Activated CD8-positive, alpha-beta memory T cell treated with anti-CD3 and anti-CD28 coated beads for 36 hours (primary cell): ENCODE measurements around the gene PDZD2. TPM values are rescaled to one million over a fixed set of nuclear protein-coding genes. Genes with fewer than 3 reads are reported as not detected.

Source experiments
- CTCF ChIA-PET: fragments of 350-600 bp; sonication (Branson Sonifier 250); formaldehyde crosslinking; loops from one replicate; lab custom pipeline; 2021; ENCODE audit warnings: antibody characterized with exemption; lab: Charles Lee
- POLR2A ChIA-PET: fragments of 350-600 bp; sonication (Branson Sonifier 250); formaldehyde crosslinking; loops from one replicate; lab custom pipeline; 2021; ENCODE audit warnings: antibody characterized with exemption; lab: Charles Lee
- total RNA-seq, 2 experiments: library from RNA; stranded (reverse); gene quantifications; one replicate each; pipeline ENCODE4 v1.2.3, GENCODE V29; 2021

Gene PDZD2
- total RNA-seq, 2 experiments from 2014 or later = 0.63 TPM; not detected in 1

DNA sequence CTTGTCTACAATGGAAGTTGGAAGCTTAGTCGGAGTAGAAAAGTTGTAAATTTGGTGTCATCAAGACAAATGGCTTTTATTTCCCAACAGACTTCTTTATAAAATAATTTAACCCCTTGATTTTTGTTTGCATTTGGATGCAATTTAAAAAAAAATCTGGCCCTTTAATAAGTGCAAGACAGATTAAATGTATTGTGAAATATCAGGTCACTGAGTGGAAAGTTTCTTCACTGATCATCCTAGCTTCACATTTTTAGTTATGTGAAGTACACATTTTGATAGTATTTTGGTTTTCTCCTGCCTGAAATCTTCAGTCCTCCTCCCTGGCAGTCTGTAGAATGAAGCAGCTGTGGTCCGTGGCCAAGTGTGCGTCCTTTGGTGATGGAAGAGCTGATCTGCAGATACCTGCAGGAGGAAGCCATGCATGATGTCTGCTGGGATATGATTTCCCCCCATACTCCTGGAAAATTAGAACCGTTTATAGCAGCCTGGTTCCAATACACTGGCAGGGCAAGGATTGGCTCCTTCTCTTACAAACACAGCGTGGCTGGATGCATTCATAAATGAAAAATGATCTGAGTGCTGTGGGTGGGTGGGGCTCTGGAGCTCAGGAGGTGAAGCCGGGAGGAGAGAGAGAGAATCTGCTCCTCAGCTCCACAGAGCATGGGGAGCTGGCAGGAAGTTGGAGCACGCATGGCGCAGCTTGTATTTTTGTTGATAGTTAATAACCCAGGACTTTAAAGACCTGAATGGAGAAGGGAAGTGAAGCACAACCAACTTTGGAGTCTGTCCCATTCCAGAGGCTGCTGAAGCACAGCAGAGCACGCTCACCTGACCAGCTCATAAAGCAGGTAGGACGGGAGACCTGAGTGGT lies 296.8 kb downstream of the PDZD2 start:
- ChIA-PET CTCF (no interaction called here), POLR2A (no interaction called here)

DNA sequence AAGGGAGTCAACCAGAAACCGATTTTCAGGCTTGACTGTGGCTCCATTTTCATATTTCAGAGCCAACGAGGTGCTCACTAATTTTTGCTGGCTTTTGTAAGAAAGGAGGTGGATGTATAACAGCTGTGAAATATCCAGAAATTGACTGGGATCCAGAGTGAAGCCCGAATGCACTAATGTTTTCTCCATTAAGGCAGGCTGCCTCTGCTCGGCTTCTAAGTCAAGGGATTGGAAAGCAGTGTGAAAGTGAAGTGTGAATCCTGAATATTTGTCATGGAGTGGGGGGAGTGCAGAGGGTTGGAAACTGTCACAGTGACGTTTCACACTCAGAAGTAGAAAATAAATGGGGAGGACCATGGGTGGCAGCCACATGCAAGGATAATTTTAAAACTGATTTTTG lies 297.8 kb downstream of the PDZD2 start:
- ChIA-PET CTCF (no interaction called here), POLR2A (no interaction called here)

DNA sequence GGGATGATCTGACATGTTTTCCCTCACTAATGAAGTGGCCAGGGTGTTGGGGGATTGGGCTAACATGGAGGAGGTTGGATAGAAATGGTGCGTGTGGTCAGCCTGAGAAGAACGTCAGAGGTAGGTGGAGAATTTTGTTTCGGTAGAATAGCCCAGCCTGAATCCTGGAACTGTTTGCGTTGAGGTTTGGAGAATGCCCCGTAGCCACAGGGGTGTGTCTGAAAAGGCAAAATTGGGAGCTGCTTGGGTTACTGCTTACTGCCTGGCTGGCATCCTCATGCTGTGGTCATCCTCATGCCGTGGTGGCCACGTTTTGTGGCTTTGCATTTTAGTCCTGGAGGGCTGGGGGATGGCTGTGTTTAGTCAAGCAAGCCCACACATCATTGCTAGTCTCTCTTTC lies 298.3 kb downstream of the PDZD2 start:
- POLR2A ChIA-PET = no interaction called here
- CTCF ChIA-PET = no interaction called here

DNA sequence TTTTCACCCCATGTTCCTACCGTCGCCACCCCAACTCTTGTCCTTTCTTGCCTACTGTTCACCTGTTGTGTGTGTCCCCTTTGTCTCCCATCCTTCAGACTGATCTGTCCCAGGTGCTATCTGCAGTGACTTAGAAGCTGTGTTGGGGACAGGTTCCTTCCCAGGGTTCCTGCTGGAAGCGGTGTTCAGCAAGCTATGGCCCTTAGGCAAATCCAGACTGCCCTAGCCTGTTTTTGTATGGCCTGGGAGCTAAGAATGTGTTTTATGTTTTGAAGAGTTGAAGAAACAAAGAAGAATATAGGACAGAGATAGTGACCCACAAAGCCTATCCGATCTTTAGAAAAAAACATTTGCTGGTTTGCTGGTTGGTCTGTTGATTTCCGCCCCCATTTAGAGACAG lies 298.8 kb downstream of the PDZD2 start:
- ChIA-PET CTCF (no interaction called here), POLR2A (no interaction called here)

DNA sequence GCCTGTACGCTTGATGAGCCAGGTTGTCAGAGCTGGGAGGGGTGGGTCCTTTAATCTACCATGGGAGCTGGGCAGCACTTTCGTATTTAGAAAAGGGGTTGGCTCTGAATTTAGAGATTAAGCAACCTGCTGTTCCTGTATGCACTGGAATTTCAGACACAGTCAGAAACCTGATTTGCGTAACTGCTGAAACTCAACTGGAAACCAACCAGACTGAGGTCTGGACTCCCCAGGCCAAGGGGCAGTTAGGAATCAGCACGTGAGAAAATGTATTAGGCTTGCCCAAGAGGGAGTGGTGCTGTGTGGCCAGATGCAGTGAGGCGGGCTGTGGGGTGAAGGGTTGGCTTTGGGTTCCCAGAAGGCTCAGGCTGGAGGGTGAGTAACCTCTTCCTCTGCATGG lies 300.2 kb downstream of the PDZD2 start:
- POLR2A ChIA-PET = no interaction called here
- CTCF ChIA-PET = no interaction called here

DNA sequence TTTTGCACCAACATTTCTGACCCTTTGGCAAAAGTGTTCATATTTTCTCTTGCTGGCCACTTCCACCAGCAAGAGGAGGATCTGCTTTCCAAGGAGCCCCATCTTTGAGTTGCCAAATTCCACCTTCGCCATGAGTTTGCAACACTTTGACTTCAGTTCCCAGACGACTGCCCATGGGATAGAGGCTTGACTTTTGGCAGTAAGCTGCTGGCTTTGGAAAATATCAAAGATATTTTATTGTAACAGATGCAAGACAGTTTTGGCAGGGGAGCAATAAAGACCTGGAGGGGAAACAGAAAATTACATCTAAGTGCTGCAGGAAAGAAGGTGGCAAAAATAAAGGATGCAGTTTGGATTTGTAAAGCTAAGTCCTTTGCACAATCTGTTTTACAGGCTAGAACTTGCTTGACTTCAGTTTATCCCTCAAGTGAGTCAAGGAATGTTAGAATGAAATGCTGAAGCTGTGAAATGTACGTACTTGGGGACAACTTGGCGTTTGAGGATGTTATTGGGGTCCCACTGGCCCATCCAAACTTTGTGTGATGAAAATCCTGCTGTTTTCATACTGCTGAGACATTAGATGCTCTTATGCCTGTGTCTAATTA lies 302.3 kb downstream of the PDZD2 start:
- CTCF ChIA-PET = no interaction called here

DNA sequence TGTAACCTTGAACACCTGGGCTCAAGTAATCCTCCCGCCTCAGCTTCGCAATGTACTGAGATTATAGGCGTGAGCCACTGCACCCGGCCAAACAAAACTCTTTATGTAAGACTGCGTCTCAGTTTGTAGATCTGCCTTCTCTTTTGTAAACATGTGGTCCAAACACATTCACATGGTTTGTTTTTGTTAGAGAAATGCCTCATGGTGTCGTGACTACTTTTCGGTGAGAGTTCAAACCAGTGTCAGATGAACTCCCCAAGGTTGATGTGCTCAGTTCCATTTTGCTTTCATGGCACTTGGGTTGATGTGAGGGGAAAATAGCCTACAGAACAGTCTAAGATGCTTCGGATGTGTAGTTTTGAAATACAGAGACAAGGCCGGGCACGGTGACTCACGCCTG lies 303.6 kb downstream of the PDZD2 start:
- CTCF ChIA-PET = no interaction called here
- POLR2A ChIA-PET = no interaction called here

More for the DNA sequence above, 302.3 kb downstream of the PDZD2 start:
- POLR2A ChIA-PET = no interaction called here

DNA sequence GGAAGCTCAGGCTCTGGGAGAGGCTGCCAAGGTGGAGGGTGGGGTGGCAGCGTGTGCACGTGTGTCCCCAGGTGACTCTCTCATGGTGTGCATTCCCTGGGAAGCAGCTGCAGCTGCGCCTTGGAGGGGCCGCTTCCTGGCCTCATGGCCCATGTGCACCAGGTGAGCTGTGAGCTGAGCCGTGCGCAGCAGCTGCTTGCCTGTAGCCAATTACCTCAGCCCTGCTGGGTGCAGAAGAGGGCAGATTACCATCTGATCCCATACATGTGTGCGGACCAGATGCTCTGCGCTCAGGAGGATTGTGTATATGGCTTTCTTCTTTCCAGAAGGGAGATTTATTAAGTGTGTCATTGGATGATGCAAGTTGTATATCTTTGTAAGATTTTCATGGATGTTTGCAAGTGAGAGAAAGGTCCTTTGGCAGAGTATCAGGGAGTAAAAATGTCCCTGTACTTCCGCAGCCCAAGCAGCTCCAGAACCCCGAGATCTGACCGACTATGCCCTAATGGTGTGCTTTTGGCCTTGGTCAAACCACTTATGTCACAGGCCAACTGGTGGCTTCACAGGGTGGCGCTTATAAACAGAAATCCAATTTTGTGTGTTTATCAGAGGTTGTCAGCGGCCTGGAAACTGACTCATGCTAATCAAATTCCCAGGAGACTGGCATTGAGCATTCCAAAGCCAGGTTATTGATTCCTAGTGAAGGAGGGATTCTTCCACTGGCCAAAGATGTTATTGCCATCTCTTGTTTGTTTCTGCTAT lies 305.9 kb downstream of the PDZD2 start:
- CTCF ChIA-PET = no interaction called here

DNA sequence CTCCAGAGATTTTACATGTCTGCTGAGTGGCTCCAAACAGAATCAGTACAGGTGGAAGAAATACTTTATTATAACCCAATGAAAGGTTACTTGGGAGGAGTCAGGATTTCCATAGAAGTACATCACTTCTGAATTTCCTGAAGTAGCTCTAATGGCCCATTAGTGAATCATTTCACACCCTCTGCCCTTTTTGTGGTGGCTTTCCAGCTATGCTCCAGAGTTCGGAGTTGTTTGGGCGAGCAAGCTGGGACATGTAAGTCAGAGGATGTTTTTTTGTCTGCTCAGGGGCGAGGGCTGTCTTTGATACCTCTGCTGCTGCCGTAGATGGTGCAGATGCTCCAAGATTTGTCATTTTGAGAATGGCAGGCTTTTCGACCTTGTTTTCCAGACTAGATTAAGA lies 309.1 kb downstream of the PDZD2 start:
- POLR2A ChIA-PET = no interaction called here
- CTCF ChIA-PET = no interaction called here

More for the DNA sequence above, 305.9 kb downstream of the PDZD2 start:
- POLR2A ChIA-PET = no interaction called here

DNA sequence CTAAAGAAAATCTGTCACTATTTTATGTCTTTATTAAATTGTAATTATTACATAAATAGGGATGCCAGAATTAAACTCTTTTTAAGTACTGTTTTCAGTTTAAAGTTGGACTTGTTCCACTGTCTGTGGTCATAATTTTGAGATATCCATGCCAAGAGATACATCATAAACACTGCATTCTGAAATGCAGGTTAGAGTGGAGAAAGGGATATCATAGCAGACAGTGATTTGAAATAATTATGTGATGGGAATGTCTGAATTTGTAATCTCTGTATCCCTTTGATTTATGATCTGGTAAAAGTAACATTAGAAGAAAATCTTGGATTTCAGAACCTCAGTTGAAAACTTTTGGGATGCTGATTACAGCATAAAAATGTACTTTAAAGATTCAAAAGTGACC lies 313.1 kb downstream of the PDZD2 start:
- POLR2A ChIA-PET = no interaction called here
- CTCF ChIA-PET = no interaction called here

DNA sequence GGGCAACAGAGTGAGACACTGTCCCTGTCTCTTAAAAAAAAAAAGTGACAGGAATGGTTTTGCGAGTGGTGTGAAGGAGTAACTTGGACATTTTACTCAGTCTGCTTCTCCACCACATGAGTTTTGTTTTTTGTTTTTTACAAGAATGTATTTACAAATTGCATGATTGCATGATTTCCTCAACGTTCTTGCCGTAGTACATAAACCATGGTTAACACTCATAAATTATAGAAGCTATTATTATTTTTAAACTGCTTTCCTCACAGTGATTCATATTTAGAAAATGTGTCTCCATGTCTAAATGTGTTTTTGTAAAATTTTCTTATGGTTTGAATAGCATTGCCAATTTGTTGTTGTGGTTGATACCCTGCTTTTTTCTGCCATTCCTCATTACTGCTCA lies 315.2 kb downstream of the PDZD2 start:
- ChIA-PET CTCF (no interaction called here), POLR2A (no interaction called here)

DNA sequence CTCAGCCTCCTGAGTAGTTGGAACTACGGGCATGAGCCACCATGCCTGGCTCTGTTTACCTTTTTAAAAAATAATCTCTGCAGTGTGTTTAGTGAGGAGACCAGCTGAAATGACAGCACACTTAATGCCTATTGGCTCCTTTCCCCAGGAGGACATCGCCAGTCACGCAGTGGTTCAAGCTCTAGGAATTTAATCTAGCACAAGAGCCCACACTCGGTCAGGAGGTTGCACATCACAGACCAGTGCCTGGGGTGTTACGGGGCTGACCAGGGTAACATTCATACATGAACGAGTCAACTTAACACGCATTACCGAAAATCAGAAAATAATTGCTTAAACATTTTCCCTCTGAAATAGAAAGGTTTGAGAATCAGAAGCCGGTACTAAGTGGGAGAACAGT lies 318.2 kb downstream of the PDZD2 start:
- POLR2A ChIA-PET = interaction anchor here (0.6 kb wide), 1 partner anchor 181 kb away, joined by 4 read pairs; no protein-coding TSS in a partner anchor
- CTCF ChIA-PET = no interaction called here

DNA sequence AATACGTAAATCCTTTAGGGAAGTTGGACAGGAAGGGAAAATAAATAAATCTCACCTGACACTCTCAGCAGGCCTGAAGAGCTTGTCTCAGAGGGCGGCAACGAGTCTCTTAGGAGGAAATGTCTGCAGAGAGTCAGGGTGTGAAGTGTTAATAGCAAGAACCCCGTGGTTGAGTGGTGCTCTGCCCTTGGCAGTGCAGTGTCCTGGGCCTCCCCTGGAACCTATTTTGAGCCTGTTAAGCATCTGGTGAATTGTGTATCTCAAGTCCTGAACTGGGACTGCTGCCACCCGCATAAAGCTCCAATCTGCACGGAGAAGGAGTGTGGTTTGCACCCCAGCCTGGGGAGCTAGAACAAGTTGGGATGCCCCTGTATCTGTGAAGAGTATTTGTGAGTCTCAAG lies 323.4 kb downstream of the PDZD2 start:
- CTCF ChIA-PET = no interaction called here
- POLR2A ChIA-PET = no interaction called here

DNA sequence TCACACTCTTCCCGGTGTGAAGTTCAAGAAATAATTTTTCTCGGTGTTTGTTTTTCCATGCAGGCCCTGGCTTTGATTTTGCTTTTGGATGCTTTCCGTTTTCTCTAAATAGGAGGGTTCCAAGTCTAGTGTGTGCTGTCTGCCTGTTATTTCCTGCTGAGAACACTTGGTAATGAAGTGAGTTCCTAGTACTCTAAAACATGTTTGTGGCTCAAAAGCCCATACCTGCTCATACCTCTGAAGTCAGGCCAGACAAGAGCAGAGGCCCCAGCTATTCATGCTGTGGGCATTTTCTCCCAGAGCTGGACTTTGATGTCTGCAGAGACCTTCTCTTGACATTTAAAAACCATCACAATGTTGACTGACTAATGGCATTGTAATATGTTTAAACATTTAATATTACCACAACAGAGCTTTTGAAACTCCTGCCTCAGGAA lies 324.0 kb downstream of the PDZD2 start:
- POLR2A ChIA-PET = no interaction called here
- CTCF ChIA-PET = no interaction called here

DNA sequence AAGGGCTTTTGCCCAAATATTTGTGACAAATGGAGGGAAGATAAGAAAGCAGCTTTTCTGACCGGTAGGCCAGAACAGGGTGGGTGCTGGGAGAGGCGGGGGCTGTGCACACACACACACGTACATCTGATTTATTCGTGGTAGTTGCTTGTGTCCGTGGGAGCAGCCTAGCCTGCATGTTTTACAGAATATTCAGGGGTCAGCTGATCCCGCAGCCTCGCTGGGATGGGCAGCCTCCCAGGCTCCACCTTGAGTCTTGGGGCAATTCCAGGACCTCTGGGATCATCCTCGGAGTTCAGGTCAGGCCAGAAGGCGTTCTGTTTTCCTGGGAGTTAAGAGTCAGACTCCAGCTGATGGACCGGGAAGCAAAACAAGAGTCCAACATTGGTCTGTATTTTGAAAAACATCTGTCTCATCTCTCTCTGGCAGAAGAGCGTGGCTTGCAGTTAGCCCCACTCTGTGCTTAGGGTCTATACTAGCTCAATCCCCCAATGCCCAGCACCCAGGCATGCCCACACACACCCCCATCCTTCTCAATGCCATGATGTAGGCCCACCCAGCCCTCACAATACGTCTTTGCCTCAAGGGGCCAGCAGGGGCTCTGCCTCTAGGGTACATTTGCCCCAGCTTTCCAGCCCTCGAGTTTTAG lies 324.6 kb downstream of the PDZD2 start:
- ChIA-PET CTCF (no interaction called here), POLR2A (no interaction called here)

DNA sequence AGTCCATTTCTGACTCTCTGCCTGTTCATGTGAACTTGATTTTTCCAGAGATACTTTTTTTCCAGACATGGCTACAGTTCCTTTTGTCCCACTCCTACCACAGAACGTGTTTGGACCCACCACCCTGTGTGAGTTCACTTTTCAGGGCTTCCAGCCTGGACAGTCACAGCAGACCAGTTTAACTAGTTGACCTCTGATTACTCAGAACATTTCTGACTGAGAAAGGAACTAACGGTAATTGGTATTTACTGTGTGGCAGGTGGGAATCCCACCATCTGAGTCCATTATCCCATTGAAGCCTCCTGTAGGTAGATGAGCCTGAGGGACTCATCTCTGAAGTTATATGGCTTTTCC lies 325.1 kb downstream of the PDZD2 start:
- POLR2A ChIA-PET = no interaction called here
- CTCF ChIA-PET = no interaction called here

DNA sequence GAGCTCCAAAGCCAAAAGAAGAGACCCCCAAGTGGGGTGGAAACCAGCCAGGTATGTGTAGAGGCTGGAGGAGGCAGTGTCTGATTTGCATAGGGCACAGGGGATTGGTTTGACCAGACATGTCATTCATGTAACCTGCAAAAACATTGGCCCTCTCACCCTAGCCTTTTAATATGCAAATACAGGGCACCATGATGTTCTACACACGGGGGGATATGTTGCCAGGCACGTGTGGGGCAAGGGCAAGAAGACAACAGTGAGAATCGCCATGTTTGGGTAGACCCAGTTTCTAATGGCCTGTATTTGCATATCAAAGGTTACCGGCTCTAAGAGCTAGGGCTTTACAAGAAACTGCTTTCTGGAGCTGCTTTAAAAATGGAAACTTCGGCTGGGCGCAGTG lies 326.3 kb downstream of the PDZD2 start:
- ChIA-PET CTCF (no interaction called here), POLR2A (no interaction called here)

DNA sequence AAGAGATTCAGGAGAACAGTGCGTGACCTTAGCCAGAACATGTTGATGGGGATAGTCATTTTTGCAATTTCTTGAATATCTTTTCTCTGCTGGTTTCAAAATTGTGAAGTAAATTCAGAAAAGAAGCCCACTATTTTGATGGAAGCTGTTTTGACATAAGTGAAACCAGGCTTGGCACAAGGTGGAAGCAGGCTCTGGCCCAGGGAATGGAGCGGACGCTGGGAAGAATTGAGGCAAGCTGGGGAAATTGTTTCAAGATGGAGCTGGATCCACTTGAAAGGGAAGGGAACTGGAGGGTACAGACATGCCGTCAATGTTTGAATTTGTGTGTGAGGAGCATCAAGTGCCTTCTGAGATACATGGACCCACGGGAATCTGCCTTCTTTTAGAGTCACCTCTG lies 328.0 kb downstream of the PDZD2 start:
- CTCF ChIA-PET = no interaction called here
- POLR2A ChIA-PET = no interaction called here

DNA sequence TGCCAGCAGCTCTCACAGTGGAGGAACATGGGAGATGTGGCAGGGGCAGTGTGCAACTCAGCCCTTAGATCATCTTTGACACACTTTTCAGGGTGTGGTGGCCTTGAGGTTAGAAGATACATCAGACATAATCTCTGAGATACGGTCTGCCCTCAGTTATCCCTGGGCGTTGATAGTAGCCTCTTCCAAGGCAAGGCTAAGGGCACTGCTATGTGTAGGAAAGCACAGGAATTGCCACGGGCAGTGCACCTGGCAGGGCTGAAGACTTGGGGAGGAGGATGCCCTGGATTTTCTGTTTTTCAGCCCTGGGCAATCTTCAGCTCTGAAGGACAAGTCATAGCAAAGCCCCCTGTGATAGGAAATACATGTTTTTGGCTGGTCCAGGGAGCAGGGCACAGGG lies 328.5 kb downstream of the PDZD2 start:
- CTCF ChIA-PET = no interaction called here
- POLR2A ChIA-PET = no interaction called here

DNA sequence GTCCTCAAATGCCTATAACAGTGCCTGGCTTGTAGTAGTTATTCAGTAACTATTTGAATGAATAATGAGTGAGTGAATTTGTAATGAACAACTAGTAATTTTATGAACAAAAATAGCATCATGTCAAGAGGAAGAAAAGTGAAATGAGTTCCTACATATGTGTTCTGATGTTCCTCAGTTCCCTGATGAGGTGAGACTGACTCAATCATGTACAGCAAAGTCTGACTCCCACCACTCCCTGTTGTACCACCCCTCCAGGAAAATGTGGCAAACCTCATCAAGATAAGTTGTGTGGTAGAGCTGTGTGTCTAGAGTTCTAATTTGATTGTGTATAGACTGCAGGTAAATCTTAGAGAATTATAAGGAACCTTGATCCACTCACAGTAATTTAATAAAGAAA lies 333.6 kb downstream of the PDZD2 start:
- ChIA-PET CTCF (no interaction called here), POLR2A (no interaction called here)
